IPS-11a (cell line): ENCODE measurements around the gene MAP4.
"Not testable (repeated sequence)": the region's sequence is repeated elsewhere in the genome, so short reads cannot be mapped to it uniquely, and the experiment has no call there.

ENCODE experiments used
- H3K4me3 ChIP-seq: one replicate; pipeline ENCODE4 v1.5.1; 2013; ENCODE audit warnings: low read depth, low read length, control low read depth

MAP4 gene

GRCh38 chr3:47847260-47847659 is 169.0 kb downstream of the MAP4 start:
- no peak overlapping the region for H3K4me3 ChIP-seq

GRCh38 chr3:47846880-47847248 is 169.4 kb downstream of the MAP4 start:
- no peak overlapping the region for H3K4me3 ChIP-seq

- H3K4me3 ChIP-seq = no peak overlapping the region
Measured at GRCh38 chr3:47846186-47846879, 169.9 kb downstream of the MAP4 start.

GRCh38 chr3:47841786-47842349 is 174.3 kb downstream of the MAP4 start:
- H3K4me3 ChIP-seq = no peak overlapping the region

- H3K4me3 ChIP-seq = no peak overlapping the region
Measured at GRCh38 chr3:47838503-47838902, 177.7 kb downstream of the MAP4 start.

GRCh38 chr3:47836986-47837385 is 179.2 kb downstream of the MAP4 start:
- no peak overlapping the region for H3K4me3 ChIP-seq

GRCh38 chr3:47829482-47829881 is 186.7 kb downstream of the MAP4 start:
- not testable (repeated sequence) for H3K4me3 ChIP-seq

GRCh38 chr3:47825590-47825989 is 190.6 kb downstream of the MAP4 start:
- H3K4me3 ChIP-seq = peak overlapping the region; percentile 74

- peak overlapping the region; percentile 74 for H3K4me3 ChIP-seq
Measured at GRCh38 chr3:47824541-47825473, 191.4 kb downstream of the MAP4 start.

- no peak overlapping the region for H3K4me3 ChIP-seq
Measured at GRCh38 chr3:47817609-47818008, 198.6 kb downstream of the MAP4 start.

GRCh38 chr3:47813551-47814177 is 202.6 kb downstream of the MAP4 start:
- no peak overlapping the region for H3K4me3 ChIP-seq

- no peak overlapping the region for H3K4me3 ChIP-seq
Measured at GRCh38 chr3:47804577-47804976, 211.6 kb downstream of the MAP4 start.

GRCh38 chr3:47803480-47804025 is 212.7 kb downstream of the MAP4 start:
- H3K4me3 ChIP-seq = peak overlapping the region; percentile 85

- peak within 1 kb of the TSS; percentile 85 for H3K4me3 ChIP-seq
Measured at GRCh38 chr3:47802734-47803479, 213.3 kb downstream of the MAP4 start, which contains the start of gene DHX30. DHX30 (plus strand) TSS chr3:47803138; CDS start chr3:47810684, 7,546 bp downstream.
